Left colon (tissue), 2 donors: ENCODE data around the gene TLX1. TPM values are rescaled to one million over a fixed set of nuclear protein-coding genes. Genes with fewer than 3 reads are reported as not detected.

Experiments used
- ATAC-seq: fragments of 200-7000 bp; cut with Tn5 transposase; one replicate; pipeline ENCODE4 v1.9.1; 2020; ENCODE audit warnings: mild to moderate bottlenecking, moderate library complexity
- DNase-seq, 2 donors: peaks; one replicate each; pipeline ENCODE4 v3.0.0-alpha.2; 2020
- intact Hi-C, 2 donors: fragments of 100-400 bp; cut with DNase I in 1 of 2; cut with micrococcal nuclease in 1 of 2; formaldehyde crosslinking; loops; one replicate each; pipeline versions ENCODE4 v1.11.2 to v1.14.0; 2022; cut with DNase I, micrococcal nuclease
- total RNA-seq, 2 donors: library from RNA; stranded (reverse); fragmentation: NEBNext Ultra II Directional; extraction: Animal tissue kit (Norgen Biotek cat#: 25700); gene quantifications; one replicate each; pipeline ENCODE4 v1.2.1, GENCODE V29; 2021
- donor health status: DM: no; HTN: no; CAD: no.
- donor health status: DM: yes; HTN: yes; CAD: no.

The TLX1 gene
- total RNA-seq, 2 donors from 2014 or later: 0.12 to 1.7 TPM

GRCh38 chr10:101174319-101174718 lies 43.2 kb downstream of the TLX1 start:
- intact Hi-C loops: no loop called here
- DNase-seq (no peak), ATAC-seq (no peak)

GRCh38 chr10:101176577-101176976 lies 45.5 kb downstream of the TLX1 start:
- no peak for ATAC-seq
- intact Hi-C loops: no loop called here
- no peak for DNase-seq

GRCh38 chr10:101182936-101183335 lies 51.8 kb downstream of the TLX1 start:
- intact Hi-C loops: no loop called here
- DNase-seq: no peak
- ATAC-seq: no peak

GRCh38 chr10:101183458-101184183 lies 52.5 kb downstream of the TLX1 start:
- intact Hi-C loops: no loop called here
- ATAC-seq (no peak), DNase-seq (no peak)

Other genes starting within 250 kb of the TLX1 start
- gene SLF2, start 218.3 kb upstream of the TLX1 start, total RNA-seq: 10 to 100 TPM; 18.5 to 20.3 TPM
- gene SEMA4G, start 161.8 kb upstream of the TLX1 start, total RNA-seq: 100 to 1,000 TPM; 108 to 170 TPM
- 10 to 100 TPM; 66.9 to 69.3 TPM for gene MRPL43, start 143.8 kb upstream of the TLX1 start, total RNA-seq
- 1 to 10 TPM; 3.7 to 5.8 TPM for gene TWNK, start 143.8 kb upstream of the TLX1 start, total RNA-seq
- 10 to 100 TPM; 28.7 to 33.9 TPM for gene LZTS2, start 131.5 kb upstream of the TLX1 start, total RNA-seq
- under 1 TPM; 0.21 to 0.78 TPM for gene PDZD7, start 100.2 kb upstream of the TLX1 start, total RNA-seq
- 10 to 100 TPM; 14.7 to 22.0 TPM for gene SFXN3, start 100.1 kb upstream of the TLX1 start, total RNA-seq
- 10 to 100 TPM; 17.7 to 21.0 TPM for gene KAZALD1, start 69.3 kb upstream of the TLX1 start, total RNA-seq
- gene LBX1, start 98.2 kb downstream of the TLX1 start, total RNA-seq: not detected
- gene BTRC, start 222.9 kb downstream of the TLX1 start, total RNA-seq: 10 to 100 TPM; 13.0 to 15.5 TPM